GM12878 (cell line): ENCODE data around the gene COA1. TPM values are rescaled to one million over a fixed set of nuclear protein-coding genes. Genes with fewer than 3 reads are reported as not detected.

ENCODE experiments used
- ATF7 ChIP-seq: fragments of 450-650 bp; IDR thresholded peaks from 2 replicates; pipeline ENCODE4 v1.6.1; 2016; ENCODE audit warnings: low read depth, mild to moderate bottlenecking
- CBX5 ChIP-seq: sonication (generic); IDR thresholded peaks from 2 replicates; pipeline ENCODE4 v1.6.1; 2016; ENCODE audit warnings: low read depth, moderate library complexity, mild to moderate bottlenecking, inconsistent platforms
- EP300 ChIP-seq, 2 experiments: fragments of 150-350 bp in 1 of 2; IDR thresholded peaks; 2 replicates each; pipeline ENCODE4 v1.6.1; 2011 to 2012; ENCODE audit warnings: low read depth in 2 of 2, low read length in 2 of 2, borderline replicate concordance in 1 of 2, improper control_type of control experiment in 1 of 2, inconsistent platforms in 1 of 2; ENCODE audit not compliant: control insufficient read depth in 1 of 2
- HSF1 ChIP-seq: fragments of 150-350 bp; IDR thresholded peaks from 2 replicates; pipeline ENCODE4 v1.6.1; 2014; ENCODE audit warnings: mild to moderate bottlenecking, low read depth, low read length
- IRF4 ChIP-seq: IDR thresholded peaks from 2 replicates; pipeline ENCODE4 v1.6.1; 2011; ENCODE audit warnings: low read depth, low read length
- IRF5 ChIP-seq: fragments of 450-650 bp; IDR thresholded peaks from 2 replicates; pipeline ENCODE4 v1.6.1; 2017; ENCODE audit warnings: borderline replicate concordance
- MXI1 ChIP-seq: fragments of 150-350 bp; IDR thresholded peaks from 2 replicates; pipeline ENCODE4 v1.6.1; 2011; ENCODE audit warnings: low read depth, mild to moderate bottlenecking, inconsistent platforms, low read length, improper control_type of control experiment
- MYB ChIP-seq: fragments of 150-350 bp; IDR thresholded peaks from 2 replicates; pipeline ENCODE4 v1.6.1; 2014; ENCODE audit warnings: mild to moderate bottlenecking, low read depth, low read length, borderline replicate concordance
- NR2F1 ChIP-seq: fragments of 450-650 bp; conservative IDR thresholded peaks from 2 replicates; pipeline ENCODE4 v1.6.1; 2017; ENCODE audit warnings: mild to moderate bottlenecking
- PAX8 ChIP-seq: fragments of 450-650 bp; IDR thresholded peaks from 2 replicates; pipeline ENCODE4 v1.6.1; 2017; ENCODE audit warnings: mild to moderate bottlenecking, moderate library complexity
- PML ChIP-seq: IDR thresholded peaks from 2 replicates; pipeline ENCODE4 v1.6.1; 2012; ENCODE audit warnings: low read length, inconsistent platforms
- RAD21 ChIP-seq: IDR thresholded peaks from 2 replicates; pipeline ENCODE4 v1.6.1; 2011; ENCODE audit warnings: mild to moderate bottlenecking, low read depth, low read length, moderate library complexity; ENCODE audit not compliant: insufficient read depth
- RAD51 ChIP-seq: fragments of 450-650 bp; IDR thresholded peaks from 2 replicates; pipeline ENCODE4 v1.6.1; 2016; ENCODE audit warnings: moderate library complexity, mild to moderate bottlenecking, inconsistent platforms
- RB1 ChIP-seq: fragments of 450-650 bp; formaldehyde crosslinking; IDR thresholded peaks from 2 replicates; pipeline ENCODE4 v1.6.1; 2017; ENCODE audit warnings: mild to moderate bottlenecking, borderline replicate concordance
- RCOR1 ChIP-seq: conservative IDR thresholded peaks from 2 replicates; pipeline ENCODE4 v1.6.1; 2012; ENCODE audit warnings: low read depth, low read length, improper control_type of control experiment
- RELA ChIP-seq: fragments of 450-650 bp; IDR thresholded peaks from 2 replicates; pipeline ENCODE4 v1.8.0; 2014; ENCODE audit warnings: borderline replicate concordance; ENCODE audit not compliant: partially characterized antibody
- SIN3A ChIP-seq: IDR thresholded peaks from 2 replicates; pipeline ENCODE4 v1.6.1; 2012; ENCODE audit warnings: low read depth, low read length, improper control_type of control experiment
- STAT1 ChIP-seq: fragments of 450-650 bp; conservative IDR thresholded peaks from 2 replicates; pipeline ENCODE4 v1.6.1; 2014; ENCODE audit warnings: antibody characterized with exemption, mild to moderate bottlenecking
- TAF1 ChIP-seq: IDR thresholded peaks from 2 replicates; pipeline ENCODE4 v1.6.1; 2011; ENCODE audit warnings: mild to moderate bottlenecking, low read depth, low read length, borderline replicate concordance
- TBL1XR1 ChIP-seq: IDR thresholded peaks from 2 replicates; pipeline ENCODE4 v1.6.1; 2012; ENCODE audit warnings: low read depth, low read length, improper control_type of control experiment
- ZNF217 ChIP-seq: fragments of 450-650 bp; IDR thresholded peaks from 2 replicates; pipeline ENCODE4 v1.6.1; 2017; ENCODE audit warnings: antibody characterized with exemption, mild to moderate bottlenecking
- ZNF384 ChIP-seq: IDR thresholded peaks from 2 replicates; pipeline ENCODE4 v1.6.1; 2012; ENCODE audit warnings: low read depth, mild to moderate bottlenecking, low read length, improper control_type of control experiment, borderline replicate concordance
- polyA plus RNA-seq, 11 experiments: library from polyadenylated mRNA; depleted of rRNA in 4 of 11; unstranded in 6 of 11; stranded (reverse) in 5 of 11; fragments of >200 nt; fragmentation: Nextera tagmentation in 4 of 11; fragmentation: Illumina TruSeq in 1 of 11; extraction: Ambion mirVana in 4 of 11; extraction: Trizol in 1 of 11; gene quantifications; 1 replicate in 1 of 11; 2 replicates in 10 of 11; pipeline versions ENCODE4 v1.2.1 to v1.2.3, GENCODE V29; 2011 to 2016; ENCODE audit warnings: inconsistent platforms in 2 of 11, missing spikeins in 2 of 11, low read depth in 1 of 11
- total RNA-seq, 4 experiments: library from RNA; depleted of rRNA in 3 of 4; stranded (reverse); fragments of >200 nt in 3 of 4; fragmentation: Illumina TruSeq in 1 of 4; extraction: Trizol in 1 of 4; gene quantifications; 2 replicates each; pipeline versions ENCODE4 v1.2.1 to v1.2.3, GENCODE V29; 2013 to 2021
- TF ChIP-seq, protein P1 (sequence below): IDR thresholded peaks from 2 replicates; pipeline ENCODE4 v1.6.1; 2012; ENCODE audit warnings: mild to moderate bottlenecking, low read depth, low read length

COA1 gene
- total and polyA plus RNA-seq, 10 of the 15 experiments (the other 5 are each of a cell fraction or from before 2014, with no cell fraction given) = 83.1 to 258 (median 111) TPM

DNA sequence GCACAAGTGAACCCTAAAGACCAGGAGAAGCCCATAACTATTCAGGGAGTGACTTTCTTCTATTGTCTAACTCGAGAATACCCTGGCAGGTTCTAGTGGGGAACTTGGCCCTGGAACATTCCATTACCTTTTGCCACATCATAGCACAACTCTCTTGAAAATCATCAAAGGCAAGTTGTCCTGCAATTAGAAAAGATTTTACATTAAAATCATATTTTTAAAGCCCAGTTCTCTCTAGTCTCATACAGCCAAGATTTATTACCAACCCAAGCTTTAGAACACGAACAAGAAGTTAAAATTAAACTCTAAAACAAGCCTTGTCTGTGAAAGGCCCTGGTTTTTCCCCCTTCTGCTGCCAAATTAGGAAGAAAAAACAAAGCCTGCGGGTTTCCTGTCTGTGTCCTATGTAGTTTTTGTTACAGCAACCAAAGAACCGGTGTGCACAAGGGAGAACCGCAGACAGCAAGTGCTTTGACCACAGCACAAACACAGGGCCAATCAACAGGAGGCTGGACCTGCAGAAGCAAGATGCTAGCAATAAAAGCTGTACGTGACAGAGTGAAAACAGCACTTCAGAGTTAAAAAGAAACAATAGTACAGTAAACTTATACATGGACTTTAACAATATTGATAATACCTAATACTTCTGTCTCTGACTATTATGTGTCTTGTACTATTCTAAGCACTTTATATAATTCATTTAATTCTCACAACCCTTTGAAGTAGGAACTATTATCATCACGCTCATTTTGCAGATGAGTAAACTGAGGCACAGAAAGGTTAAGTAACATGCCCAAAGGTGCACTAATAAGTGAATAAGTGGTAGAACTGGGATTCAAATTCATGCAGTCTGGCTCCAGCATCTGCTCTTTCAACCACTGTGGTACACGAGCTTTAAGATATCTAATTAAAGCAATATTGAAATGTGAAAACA, 80.6 kb downstream of the COA1 start (continued):
- TF ChIP-seq HSF1 (peak; percentile 90), PAX8 (peak; percentile 9; the same call in 1 of the 2 replicates), IRF5 (peak; percentile 32; the same call in 1 of the 2 replicates), IRF4 (peak; percentile 66; the same call in 1 of the 2 replicates), PML (peak; percentile 80; the same call in 1 of the 2 replicates), TBL1XR1 (peak; percentile 99), RCOR1 (peak; percentile 79; the same call in 1 of the 2 replicates), SIN3A (no peak), ZNF384 (peak; percentile 55; the same call in 1 of the 2 replicates), MYB (no peak), MXI1 (peak; percentile 84), EP300 (IDR thresholded peaks at IDR 0.05; ENCODE audit: borderline replicate concordance in 1 of 2, control insufficient read depth in 1 of 2, low read depth in 2 of 2, low read length in 2 of 2) (peak; percentile 91 to 95), RAD21 (no peak), RELA (peak; percentile 67), STAT1 (no peak), ZNF217 (no peak), CBX5 (peak; percentile 96), NR2F1 (0 out of 2 replicates have a peak, but pooled peaks have one; percentile 13), RB1 (0 out of 2 replicates have a peak, but pooled peaks have one; percentile 15), ATF7 (peak; percentile 83), TAF1 (0 out of 2 replicates have a peak, but pooled peaks have one; percentile 22), RAD51 (0 out of 2 replicates have a peak, but pooled peaks have one; percentile 8)
- TF ChIP-seq, protein P1, sequence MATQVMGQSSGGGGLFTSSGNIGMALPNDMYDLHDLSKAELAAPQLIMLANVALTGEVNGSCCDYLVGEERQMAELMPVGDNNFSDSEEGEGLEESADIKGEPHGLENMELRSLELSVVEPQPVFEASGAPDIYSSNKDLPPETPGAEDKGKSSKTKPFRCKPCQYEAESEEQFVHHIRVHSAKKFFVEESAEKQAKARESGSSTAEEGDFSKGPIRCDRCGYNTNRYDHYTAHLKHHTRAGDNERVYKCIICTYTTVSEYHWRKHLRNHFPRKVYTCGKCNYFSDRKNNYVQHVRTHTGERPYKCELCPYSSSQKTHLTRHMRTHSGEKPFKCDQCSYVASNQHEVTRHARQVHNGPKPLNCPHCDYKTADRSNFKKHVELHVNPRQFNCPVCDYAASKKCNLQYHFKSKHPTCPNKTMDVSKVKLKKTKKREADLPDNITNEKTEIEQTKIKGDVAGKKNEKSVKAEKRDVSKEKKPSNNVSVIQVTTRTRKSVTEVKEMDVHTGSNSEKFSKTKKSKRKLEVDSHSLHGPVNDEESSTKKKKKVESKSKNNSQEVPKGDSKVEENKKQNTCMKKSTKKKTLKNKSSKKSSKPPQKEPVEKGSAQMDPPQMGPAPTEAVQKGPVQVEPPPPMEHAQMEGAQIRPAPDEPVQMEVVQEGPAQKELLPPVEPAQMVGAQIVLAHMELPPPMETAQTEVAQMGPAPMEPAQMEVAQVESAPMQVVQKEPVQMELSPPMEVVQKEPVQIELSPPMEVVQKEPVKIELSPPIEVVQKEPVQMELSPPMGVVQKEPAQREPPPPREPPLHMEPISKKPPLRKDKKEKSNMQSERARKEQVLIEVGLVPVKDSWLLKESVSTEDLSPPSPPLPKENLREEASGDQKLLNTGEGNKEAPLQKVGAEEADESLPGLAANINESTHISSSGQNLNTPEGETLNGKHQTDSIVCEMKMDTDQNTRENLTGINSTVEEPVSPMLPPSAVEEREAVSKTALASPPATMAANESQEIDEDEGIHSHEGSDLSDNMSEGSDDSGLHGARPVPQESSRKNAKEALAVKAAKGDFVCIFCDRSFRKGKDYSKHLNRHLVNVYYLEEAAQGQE = peak; percentile 53; the same call in 1 of the 2 replicates
